ENCODE results near the gene ADCY1.
A peak's percentile ranks its signal among the peaks of the same experiment; 100 is the strongest.
"Not testable (repeated sequence)": the region's sequence is repeated elsewhere in the genome, so short reads cannot be mapped to it uniquely, and the experiment has no call there.

ADCY1 gene

DNA sequence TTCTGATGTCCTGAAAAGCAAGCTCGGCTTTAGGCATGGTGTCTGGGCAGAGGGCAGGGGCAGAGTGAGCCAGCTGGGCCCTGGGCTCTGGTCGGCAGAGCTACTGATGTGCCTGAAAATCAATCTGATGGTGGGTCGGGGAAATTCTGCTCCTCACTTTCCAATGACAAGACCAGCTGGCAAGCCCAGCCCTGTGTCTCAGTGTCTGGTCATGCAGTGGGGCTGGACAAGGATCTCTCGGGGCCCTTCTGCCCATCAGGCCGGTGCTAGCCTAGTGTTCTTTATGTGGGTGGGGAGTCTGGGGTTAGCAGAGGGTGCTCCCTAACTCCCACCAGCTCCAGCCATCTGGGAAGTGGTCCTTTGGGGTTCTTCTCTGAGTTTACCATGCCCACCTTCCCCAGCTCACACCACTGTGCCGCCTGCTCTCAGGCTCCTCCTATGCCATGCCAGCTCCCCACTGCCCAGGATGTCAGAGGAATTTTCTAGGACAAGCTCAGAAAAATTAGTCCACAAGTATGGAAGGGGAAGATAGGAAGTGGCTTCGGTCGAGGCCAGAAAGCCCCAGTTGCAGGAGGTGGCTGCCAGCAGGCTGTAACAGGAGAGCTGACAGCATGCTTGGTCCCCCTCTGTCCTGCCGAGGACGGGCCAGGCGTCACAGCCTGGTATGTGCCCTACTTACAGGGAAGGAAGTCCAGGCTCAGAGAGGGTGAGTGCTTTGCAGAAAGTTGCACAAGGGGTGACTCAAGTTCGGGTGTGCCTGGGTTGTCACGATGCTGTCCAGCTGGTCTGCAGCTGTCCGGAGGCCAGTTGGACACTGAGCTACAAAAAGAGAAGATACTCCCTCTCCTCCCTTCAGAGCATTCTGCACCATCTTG, 135.2 kb downstream of the ADCY1 start:
- no peak for DNase-seq

- no peak for DNase-seq
These were observed 136.3 kb downstream of the ADCY1 start for GRCh38 chr7:45710271-45711160.

DNA sequence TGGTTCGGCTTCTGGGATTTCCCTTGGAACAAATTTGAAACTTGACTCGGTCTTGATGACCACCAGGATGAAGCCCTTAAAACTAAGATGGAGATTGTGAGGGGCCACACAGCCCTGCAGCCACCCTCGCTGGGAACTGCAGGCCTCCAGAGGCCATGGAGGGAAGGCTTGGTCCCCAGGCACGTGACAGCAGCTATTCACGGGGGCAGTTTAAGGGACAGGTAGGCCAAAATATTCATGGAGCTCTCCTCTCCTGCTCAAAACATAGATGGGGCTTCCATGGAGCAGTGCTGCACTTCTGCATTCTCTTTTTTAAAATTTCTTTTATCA, 137.0 kb downstream of the ADCY1 start:
- no peak for DNase-seq

- no peak for DNase-seq
These were observed 138.0 kb downstream of the ADCY1 start for GRCh38 chr7:45712057-45712689.

GRCh38 chr7:45712872-45713668, 138.9 kb downstream of the ADCY1 start:
- no peak for DNase-seq

DNA sequence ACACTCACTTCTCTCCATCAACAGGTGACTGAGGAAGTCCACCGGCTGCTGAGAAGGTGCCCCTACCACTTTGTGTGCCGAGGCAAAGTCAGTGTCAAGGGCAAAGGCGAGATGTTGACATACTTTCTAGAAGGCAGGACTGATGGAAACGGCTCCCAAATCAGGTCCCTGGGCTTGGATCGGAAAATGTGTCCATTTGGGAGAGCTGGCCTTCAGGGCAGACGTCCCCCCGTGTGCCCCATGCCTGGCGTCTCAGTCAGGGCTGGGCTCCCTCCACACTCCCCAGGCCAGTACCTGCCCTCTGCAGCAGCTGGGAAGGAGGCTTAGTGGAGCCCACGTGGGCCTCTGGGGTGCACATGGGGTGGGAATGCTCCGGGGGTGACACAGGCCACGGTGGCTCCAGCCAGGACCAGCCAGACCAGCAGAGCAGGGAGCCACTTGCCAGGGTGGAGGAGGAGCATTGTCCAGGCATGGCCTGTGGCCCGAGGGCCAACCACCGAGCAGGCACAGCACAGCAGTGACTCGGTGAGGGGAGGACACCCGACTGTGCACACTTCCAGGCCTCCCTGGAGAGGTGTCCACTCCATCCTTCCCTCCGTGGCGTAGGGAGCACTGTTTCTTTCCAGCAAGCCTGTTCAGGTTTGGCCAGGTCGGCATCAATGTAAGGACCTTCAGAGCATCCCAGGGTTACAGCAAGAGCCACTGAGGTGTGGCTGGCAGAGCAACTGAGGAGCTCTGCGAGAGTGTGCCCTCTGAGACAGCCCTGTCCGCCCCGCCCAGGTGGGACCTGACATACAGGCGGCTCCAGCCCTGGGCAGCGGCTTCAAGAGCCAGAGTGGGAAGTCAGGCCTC, 139.7 kb downstream of the ADCY1 start:
- DNase-seq, result no peak

GRCh38 chr7:45714521-45714820, 140.3 kb downstream of the ADCY1 start:
- no peak for DNase-seq

DNA sequence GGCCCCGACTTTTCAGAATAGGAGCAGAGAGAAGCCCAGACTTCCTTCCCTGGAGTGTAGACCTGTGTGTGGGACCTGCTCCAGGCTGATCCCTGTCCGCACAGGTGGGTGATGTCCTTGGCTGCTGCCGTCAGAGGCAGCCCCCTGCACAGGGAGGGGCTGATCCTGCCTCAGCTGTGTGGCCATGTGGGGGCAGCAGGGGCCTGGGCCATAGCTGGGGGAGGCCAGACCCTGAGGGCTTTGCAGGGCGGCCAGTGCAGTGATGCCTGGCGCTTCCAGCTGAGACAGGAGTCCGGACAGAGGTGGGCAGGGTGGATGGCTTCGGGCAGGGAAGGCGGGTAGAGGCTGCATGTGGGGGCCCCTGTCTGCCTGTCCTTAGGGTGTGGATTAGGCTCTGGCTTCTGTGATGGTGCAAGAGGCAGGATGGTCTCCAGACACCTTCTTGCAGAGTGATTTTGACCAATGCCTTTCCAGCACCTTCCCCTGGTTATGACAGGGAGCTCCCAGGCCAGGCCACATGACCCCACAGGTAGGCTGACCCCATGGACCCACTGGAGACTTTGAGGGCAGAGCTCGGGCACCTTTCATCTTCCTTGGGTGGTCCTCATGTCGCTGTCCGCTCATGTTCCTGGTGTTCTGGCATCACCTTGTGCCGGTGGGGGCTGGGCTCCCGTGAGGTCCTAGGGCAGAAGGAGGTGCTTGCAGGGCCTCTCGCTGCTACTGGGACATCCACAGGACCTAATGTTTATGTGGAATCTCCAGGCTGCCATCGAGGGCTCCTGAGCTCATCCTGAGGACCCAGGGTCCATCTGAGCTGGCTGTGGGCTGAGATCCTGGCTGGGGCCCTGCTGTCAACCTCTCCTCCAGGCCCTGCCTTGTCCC, 141.5 kb downstream of the ADCY1 start:
- DNase-seq, result no peak

DNA sequence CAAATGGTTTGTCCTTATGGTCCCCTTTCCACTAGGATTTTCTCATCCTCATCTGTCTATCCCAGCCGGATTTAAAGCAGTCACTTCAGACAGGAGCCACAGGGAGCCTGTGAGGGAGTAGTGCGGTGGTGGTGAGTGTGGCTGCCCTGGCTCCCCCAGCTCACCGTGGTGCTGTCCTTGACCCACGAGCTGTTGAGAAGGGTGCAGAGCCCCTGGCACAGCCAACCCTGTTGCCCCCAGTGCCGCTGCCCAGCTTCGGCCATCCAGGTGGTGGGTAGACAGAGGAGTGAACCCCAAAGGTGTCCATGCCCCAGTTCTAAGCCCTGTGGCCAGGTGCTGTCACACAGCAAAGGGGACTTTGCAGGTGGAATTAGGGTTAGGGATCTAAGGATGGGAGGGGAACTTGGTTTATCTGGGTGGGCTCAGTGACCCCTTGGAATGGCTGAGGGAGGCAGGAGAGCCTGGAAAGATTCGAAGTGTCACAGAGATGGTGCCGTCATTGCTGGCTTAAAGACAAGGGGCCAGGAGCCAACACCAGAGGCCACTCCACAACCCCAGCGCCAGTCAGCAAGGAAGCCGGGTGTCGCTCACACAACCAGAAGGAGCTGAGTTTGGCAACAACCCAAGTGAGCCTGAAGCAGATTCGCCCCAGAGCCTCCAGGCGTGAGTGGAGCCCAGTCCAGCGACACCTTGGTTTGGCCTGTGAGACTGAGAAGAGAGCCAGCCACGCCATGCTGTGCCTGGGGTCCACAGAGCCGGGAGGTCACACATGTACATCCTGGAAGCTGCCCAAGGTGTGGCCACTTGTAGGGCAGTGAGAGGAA, 142.4 kb downstream of the ADCY1 start:
- peak in 1 of 56 donors; percentile 32 for DNase-seq

GRCh38 chr7:45717537-45718235, 143.5 kb downstream of the ADCY1 start:
- no peak for DNase-seq

GRCh38 chr7:45718464-45719330, 144.5 kb downstream of the ADCY1 start:
- no peak for DNase-seq

- DNase-seq, result no peak
These were observed 146.8 kb downstream of the ADCY1 start for GRCh38 chr7:45720989-45721388.

DNA sequence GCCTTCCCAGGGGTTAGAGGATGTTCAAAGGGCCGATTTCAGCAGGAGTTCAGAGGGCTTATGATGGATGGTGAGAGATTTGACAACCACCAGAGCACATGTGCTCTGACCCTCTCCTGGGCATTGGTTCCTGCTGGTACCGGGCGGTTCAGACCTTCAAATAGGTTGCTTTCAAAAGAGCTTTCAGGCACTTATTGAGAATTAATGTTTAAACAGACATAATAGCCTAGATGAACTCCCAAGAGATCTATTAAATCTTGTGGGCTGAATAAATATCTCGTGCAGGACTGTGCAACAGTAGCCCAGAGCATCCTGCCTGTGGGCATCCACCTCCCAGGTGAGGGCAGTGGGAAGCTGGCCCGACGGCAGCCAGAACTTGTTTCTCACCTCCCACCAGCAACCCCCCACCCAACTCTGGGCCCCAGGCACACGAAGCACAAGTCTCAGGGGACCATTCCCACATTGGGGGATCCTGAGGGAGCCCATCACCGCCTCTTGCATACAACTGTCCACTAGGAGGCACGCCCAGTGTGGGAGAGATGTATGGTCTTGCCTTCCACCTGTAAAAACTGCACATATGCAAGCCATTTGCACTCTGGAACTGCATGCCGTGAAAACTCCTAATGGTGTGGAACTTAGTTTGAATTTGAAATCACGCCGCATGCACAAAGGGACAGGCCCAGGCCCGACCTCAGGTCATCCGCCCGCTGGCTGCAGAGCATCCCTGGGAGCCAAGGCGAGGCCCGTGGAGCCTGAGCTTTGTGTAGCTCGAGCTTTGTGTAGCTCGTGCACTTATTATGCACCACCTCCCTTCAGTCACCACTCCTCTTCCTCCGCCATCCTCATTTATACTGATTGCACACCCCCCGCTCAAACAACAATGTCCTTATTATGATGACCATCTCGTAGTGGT, 147.8 kb downstream of the ADCY1 start:
- no peak for DNase-seq

DNA sequence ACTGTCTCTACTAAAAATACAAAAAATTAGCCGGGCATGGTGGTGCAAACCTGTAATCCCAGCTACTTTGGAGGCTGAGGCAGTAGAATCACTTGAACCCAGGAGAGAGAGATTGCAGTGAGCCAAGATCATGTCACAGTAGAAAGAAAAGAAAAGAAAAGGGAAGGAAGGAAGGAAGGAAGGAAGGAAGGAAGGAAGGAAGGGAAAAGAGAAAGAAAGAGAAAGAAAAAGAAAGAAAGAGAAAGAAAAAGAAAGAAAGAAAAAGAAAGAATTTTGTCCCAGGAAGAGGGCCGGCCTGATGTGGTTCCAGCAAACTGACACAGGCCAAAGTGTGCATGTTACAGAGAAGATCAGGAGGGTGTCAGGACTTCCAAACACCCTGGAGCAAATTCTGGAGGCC, 151.1 kb downstream of the ADCY1 start:
- DNase-seq, result not testable (repeated sequence)

DNA sequence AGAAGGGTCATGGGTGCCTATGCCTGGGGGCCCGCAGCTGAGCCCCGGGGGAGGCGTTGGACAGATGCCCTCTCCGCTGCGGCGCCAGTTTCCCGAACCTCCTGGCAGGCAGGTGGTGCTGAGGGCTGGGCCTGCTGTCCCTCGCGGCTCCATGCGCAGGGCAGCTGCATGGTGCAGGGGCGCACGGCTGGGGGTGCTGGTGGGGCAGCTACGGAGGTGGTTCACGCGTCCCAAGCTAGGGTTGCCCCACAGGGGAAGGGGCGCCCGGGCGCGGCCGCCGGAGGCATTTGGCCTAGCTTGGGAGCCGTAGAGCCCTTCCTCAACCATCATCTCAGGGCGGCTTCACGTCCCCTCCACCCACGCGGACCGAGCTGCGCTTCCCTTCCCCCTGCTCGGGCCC, 152.7 kb downstream of the ADCY1 start:
- no peak for DNase-seq
